Kidney epithelial cell (primary cell): ENCODE results near the gene PNMT. TPM values are rescaled to one million over a fixed set of nuclear protein-coding genes. Genes with fewer than 3 reads are reported as not detected.

Experiments
- DNase-seq: peaks from one replicate; pipeline ENCODE4 v3.0.0-alpha.2; 2010; ENCODE audit warnings: low read depth
- H3K27me3 ChIP-seq: 2 replicates; pipeline ENCODE4 v1.6.0; 2011; ENCODE audit warnings: low read length; ENCODE audit not compliant: control insufficient read depth, insufficient read depth
- H3K36me3 ChIP-seq: 2 replicates; pipeline ENCODE4 v1.5.1; 2011; ENCODE audit warnings: low read length; ENCODE audit not compliant: control insufficient read depth, insufficient read depth
- H3K4me3 ChIP-seq: 2 replicates; pipeline ENCODE4 v1.5.1; 2011; ENCODE audit warnings: low read depth, mild to moderate bottlenecking, control low read depth, low read length
- CTCF ChIP-seq: IDR thresholded peaks from 2 replicates; pipeline ENCODE4 v1.5.1; 2011; ENCODE audit warnings: mild to moderate bottlenecking, moderate library complexity, low read length, control low read depth, inconsistent platforms; ENCODE audit not compliant: insufficient read depth, poor library complexity, severe bottlenecking
- total RNA-seq: library from RNA; depleted of rRNA; stranded (reverse); fragments of >200 nt; gene quantifications from 2 replicates; pipeline ENCODE4 v1.2.3, GENCODE V29; 2015

Gene PNMT
- total RNA-seq, 1 donor from 2014 or later = not detected

- TF ChIP-seq CTCF = no peak
- Histone ChIP-seq H3K36me3 (no peaks in the 10 kb centered on the region), H3K27me3 (peaks cover 52% of the 10 kb centered on the region), H3K4me3 (no peak overlapping the region)
- DNase-seq = no peak
Measured at GRCh38 chr17:39667262-39667944, 850 bp upstream of the PNMT start.

DNA sequence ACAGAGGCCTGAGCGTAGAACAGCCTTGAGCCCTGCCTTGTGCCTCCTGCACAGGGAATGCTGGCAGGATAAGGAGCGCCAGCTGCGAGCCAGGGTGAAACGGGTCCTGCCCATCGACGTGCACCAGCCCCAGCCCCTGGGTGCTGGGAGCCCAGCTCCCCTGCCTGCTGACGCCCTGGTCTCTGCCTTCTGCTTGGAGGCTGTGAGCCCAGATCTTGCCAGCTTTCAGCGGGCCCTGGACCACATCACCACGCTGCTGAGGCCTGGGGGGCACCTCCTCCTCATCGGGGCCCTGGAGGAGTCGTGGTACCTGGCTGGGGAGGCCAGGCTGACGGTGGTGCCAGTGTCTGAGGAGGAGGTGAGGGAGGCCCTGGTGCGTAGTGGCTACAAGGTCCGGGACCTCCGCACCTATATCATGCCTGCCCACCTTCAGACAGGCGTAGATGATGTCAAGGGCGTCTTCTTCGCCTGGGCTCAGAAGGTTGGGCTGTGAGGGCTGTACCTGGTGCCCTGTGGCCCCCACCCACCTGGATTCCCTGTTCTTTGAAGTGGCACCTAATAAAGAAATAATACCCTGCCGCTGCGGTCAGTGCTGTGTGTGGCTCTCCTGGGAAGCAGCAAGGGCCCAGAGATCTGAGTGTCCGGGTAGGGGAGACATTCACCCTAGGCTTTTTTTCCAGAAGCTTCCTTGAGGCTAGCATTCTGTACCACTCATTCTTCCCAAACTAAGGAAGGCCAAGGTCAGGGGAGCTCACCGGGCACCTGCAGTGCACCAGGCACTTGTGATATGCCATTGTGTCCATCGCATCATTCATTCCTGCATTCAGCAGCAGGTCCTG lies 1.9 kb downstream of the PNMT start:
- H3K27me3 ChIP-seq = peaks cover 52% of the 10 kb centered on the region
- no peak for TF ChIP-seq CTCF
- DNase-seq = no peak

DNA sequence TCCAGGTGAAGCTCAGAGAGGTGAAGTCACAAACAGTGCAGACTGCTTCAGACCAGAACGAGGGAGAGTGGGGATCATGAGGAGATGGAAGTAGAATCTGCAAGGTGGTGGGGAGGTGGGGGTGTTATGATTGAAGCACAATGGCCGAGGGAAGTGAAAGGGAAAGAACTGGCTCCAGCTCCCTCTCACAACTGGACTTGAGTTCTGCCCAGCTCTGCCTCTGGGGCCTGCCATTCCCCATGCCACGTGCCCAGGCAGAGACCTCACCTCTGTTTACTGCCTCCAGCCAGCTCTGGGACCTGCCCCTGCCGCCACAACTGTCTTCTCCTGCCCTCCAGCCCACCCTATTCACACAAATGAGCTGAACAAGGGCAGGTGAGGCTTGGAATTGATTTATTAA lies 2.5 kb downstream of the PNMT start:
- no peak for DNase-seq
- Histone ChIP-seq H3K27me3 (peaks cover 51% of the 10 kb centered on the region), H3K36me3 (no peaks in the 10 kb centered on the region), H3K4me3 (no peak overlapping the region)
- TF ChIP-seq CTCF = no peak

More for the DNA sequence above, 1.9 kb downstream of the PNMT start:
- no peak overlapping the region for H3K4me3 ChIP-seq
- H3K36me3 ChIP-seq = no peaks in the 10 kb centered on the region

DNA sequence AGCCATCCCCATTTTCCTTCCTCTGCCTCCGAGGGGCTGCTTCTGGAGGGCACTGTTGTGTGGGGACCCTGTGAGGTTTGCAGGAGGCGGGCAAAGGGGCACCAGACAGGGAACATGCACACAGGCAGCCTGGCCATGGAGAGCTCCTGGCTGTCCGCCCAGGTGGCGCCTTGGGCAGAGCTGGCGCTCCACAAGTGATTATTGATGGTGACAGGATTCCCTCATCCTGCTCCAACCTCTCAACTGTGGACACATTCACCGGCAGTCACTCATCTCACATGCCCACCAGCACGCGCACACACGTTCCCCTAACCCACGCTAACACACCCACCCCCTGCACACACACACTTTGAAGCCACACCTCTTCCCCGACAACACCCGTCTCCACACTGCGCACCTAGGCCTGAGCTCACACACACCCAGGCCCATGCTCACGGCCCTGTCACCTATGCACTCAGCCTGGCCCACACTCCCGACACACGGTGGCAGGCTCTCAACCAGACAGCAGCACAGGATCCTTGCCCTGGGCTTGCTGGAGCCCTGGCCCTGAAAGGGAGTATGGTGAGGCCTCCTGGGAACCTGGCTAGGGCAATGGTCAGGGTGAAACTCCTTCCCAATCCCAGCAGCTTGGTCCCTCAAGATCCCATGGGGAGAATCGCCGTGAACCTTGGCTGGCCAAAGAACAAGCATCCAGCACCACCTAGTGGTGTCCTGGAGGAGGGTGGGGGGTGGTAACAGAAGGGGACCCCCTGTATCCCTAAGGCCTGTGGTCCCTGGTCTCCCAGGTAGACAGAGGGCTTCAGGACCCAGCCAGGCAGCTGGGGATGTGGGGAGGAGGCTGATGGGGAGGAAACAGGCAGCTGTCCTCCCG lies 3.6 kb downstream of the PNMT start:
- DNase-seq = no peak
- TF ChIP-seq CTCF = peak; percentile 79
- no peaks in the 10 kb centered on the region for H3K36me3 ChIP-seq
- H3K4me3 ChIP-seq = no peak overlapping the region
- H3K27me3 ChIP-seq = peaks cover 41% of the 10 kb centered on the region

GRCh38 chr17:39672522-39673334 lies 4.5 kb downstream of the PNMT start:
- Histone ChIP-seq H3K27me3 (peaks cover 33% of the 10 kb centered on the region), H3K4me3 (no peak overlapping the region), H3K36me3 (no peaks in the 10 kb centered on the region)
- no peak for TF ChIP-seq CTCF
- DNase-seq = no peak
